ENCODE data around the gene ANKDD1B.

GRCh38 chr5:75664979-75665378 is 53.7 kb downstream of the ANKDD1B start:
- no peak for TF ChIP-seq CTCF (IDR thresholded peaks at IDR 0.05)
- no peak for TF ChIP-seq POLR2A (IDR thresholded peaks at IDR 0.05)

All from adrenal gland (tissue), 5 donors.